H54 (cell line): ENCODE measurements around the gene ATP11A.
"Not testable (repeated sequence)": the region's sequence is repeated elsewhere in the genome, so short reads cannot be mapped to it uniquely, and the experiment has no call there.

Experiments used
- DNase-seq: peaks from one replicate; pipeline ENCODE4 v3.0.0; 2011; ENCODE audit warnings: low spot score, mixed read lengths; ENCODE audit not compliant: insufficient read length
- FAIRE-seq: peaks from 3 replicates; lab custom pipeline; 2011; peaks lifted over from hg19 to GRCh38; lab: Jason Lieb, UNC
- POLR2A ChIP-seq: IDR thresholded peaks from 2 replicates; pipeline ENCODE4 v1.6.1; 2011; ENCODE audit warnings: low read depth, mild to moderate bottlenecking, low read length

ATP11A gene

DNA sequence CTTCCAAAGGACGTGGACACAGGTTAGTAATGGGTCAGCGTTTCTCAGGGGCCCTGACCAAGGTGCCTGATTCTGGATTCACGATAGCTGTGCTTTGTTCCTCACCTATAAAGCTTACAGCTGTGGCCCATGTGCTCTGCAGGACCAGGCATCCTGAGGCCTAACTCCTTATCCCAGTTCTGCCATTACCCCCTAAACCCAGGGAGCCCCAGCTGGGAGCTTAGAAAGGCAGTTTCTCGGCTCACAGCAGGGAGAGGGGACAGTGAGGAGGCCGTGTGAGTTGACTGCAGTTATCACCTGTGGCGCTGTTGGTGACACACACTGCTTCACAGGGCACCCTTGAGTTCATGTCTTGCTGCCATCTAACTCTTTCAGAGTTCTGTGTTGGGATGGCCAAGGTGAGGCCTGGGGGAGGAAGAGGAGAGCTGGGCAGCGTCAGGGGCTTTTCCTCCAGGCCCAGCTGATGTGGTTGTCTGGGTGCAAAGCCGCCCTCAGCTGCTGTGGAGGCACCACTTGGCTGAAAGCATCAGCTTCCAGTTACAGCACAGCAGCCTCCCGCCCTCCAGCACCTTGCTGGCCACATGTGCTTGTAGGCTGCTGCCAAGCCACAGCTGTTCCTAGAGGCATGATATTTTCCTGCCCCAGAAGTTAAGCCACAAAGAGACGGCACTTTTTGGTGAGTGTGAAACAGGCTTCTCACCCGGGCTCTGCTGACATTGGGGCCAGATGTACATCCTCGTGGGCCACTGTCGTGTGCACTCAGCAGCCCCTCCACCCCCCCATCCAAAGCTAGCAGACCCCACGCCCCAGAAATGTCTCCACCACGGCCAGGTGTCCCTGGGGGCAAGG, 179.6 kb downstream of the ATP11A start:
- DNase-seq (no peak), FAIRE-seq (no peak)
- TF ChIP-seq POLR2A, result no peak

DNA sequence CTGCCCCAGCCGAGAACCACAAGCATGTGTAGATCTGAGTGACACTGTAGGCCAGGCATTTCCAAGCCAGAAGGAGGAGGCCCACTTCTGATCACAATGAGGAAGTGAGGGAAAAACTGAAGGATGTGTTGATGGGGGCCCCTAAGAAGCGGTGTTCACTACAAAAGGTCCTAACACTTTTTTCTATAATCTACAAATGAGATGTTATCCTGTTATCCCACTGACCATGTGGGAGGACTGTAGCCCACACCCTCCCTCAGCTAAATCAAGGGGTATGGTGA, 180.2 kb downstream of the ATP11A start:
- FAIRE-seq, result no peak
- DNase-seq, result no peak
- no peak for TF ChIP-seq POLR2A

DNA sequence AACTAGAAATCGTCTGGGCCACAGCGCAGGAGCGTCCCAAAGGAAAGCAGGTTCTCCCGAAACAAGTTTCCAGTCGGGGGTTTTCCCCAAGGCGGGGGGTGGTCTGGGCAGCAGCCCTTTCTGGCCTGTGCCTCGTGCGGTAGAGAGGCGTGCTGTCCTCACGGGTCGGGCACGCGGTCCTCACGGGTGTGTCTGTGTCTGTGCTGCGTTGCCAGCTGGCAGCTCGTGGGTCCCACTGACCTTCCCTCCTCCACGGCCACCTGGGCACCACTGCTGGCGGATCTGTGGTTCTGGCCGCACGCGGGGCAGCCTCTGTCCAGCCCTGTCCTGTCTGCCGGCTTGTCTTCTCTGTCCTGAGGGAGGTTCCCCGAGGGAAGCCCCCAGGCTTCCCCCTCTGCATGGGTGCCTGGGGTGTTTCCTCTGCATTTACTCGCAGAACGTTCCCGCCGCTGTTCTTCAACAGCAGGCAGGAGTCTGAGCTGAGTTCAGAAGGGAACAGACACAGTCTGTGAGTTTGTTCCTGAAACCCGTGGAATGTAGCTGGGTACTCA, 181.0 kb downstream of the ATP11A start:
- DNase-seq (no peak), FAIRE-seq (no peak)
- no peak for TF ChIP-seq POLR2A

DNA sequence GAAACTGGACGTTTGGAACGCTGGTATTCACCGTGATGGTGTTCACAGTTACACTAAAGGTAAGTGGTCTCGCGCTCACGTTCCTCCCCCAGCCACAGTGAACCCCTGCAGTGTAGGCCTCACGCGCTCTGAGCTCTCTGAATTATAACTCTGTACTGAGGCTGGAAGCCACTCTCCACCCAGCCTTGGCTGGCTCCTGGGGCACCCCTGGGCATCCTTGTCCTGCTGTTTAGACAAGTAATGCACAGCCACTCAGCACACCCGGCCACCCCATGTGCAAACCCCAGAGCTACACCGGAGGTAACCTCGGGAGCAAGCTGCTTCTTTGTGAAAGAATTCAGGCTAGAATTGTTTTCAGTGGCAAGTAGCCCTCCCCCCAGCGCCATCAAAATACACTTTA, 181.9 kb downstream of the ATP11A start:
- FAIRE-seq (no peak), DNase-seq (no peak)
- no peak for TF ChIP-seq POLR2A

DNA sequence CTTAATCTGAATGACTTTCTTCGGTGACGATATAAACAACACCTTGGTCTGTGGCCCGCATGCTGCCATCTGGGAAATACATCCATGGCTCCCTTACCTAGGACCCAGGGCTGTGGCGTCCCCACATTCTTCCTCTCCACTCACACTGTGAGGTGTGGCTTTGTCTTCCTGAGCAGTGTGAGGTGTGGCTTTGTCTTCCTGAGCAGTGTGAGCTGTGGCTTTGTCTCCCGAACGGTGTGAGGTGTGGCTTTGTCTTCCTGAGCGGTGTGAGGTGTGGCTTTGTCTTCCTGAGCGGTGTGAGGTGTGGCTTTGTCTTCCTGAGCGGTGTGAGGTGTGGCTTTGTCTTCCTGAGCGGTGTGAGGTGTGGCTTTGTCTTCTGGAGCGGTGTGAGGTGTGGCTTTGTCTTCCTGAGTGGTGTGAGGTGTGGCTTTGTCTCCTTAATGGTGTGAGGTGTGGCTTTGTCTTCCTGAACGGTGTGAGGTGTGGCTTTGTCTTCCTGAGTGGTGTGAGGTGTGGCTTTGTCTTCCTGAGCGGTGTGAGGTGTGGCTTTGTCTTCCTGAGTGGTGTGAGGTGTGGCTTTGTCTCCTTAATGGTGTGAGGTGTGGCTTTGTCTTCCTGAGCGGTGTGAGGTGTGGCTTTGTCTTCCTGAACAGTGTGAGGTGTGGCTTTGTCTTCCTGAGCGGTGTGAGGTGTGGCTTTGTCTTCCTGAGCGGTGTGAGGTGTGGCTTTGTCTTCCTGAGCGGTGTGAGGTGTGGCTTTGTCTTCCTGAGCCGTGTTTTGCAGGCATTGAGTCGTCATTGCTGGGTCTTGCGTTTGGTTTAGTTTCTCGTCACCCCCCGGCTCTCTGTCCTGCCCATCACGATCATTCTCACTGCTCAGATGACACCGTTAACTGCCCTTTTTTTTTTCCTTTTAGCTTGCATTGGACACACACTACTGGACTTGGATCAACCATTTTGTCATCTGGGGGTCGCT, 183.1 kb downstream of the ATP11A start:
- peak; percentile 81 for FAIRE-seq

DNA sequence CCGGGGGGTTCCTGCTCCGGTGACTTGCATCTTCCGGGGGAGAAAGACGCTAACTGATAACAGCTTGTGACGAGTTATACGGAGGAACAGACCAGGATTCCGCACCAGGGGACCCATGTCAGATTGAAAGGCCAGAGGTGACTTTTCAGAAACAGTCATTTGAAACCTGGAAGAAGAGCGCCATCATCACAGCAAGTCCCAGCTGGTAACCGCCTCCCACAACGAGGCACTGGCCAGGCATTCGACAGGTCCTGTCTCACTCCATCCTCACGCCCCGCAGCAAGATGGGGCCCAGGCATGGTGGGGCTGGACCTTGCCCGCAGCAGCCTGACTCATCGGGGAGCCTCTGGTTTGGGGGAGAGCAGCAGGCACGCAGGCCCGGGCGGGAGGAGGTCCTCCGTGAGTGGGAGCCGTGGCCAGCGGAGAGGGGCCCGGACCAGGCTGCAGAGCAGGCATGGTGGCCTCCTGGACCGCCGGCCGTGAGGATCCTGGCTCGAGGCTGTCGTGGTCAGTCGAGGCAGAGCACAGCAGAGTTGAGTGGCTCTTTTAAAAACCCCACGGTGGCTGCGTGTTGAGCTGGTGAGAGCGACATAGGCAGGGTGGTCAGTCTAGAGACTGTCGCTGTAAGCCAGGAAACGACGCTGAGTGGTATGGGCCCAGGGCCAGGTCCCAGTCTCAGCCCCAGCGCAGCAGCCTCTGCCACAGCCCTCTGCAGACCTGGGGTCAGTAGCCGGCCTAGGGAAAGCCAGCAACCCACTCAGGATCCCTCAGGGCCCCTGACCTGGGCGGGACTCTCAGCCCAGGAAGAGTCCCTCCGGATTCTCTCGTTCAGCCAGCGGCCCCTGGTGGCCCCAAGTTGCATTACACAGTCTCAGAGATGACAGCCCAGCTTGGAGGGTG, 184.3 kb downstream of the ATP11A start:
- peak; percentile 99 for DNase-seq
- peak; percentile 30 for FAIRE-seq
- TF ChIP-seq POLR2A, result no peak

More for the DNA sequence above, 183.1 kb downstream of the ATP11A start:
- not testable (repeated sequence) for DNase-seq

DNA sequence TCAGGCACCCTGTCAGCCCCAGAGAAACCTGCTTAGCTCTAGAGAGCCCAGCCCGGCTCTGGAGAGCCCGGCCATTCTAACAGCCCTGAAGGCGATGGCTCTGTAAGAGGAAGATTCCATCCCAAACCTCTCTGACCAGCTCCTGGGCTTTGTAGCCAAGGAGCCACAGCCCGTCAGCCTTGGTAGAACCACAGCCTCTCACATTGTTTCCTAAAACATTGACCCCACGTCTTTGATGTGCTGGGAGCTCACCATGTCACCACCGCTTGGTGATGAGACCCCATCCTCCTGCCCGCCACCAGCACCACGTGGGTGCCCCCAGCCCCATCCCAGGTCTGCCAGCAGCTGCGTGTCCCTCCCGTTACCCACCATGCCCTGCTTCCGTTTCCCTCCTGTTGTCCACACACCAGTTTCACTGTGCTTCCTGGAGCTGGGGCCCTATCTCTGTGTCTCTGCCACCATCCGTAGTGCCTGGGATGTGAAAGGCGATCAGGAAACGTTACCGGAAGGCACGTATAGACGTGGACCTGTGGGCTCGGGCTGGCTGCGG, 185.0 kb downstream of the ATP11A start:
- no peak for TF ChIP-seq POLR2A
- DNase-seq (no peak), FAIRE-seq (no peak)

DNA sequence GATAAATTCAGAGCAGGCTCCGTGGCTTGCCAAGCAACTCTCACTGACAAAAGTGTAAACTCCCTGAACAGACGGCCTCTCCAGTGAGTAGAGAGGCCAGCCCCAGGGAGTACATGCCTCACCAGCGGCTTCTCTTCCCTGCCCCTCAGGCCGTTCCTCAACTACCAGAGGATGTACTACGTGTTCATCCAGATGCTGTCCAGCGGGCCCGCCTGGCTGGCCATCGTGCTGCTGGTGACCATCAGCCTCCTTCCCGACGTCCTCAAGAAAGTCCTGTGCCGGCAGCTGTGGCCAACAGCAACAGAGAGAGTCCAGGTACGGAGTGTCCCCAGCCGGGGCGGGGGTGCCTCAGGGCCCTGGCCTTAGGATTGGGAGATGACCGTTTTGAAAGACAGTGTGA, 185.8 kb downstream of the ATP11A start:
- TF ChIP-seq POLR2A, result no peak
- FAIRE-seq (no peak), DNase-seq (no peak)

DNA sequence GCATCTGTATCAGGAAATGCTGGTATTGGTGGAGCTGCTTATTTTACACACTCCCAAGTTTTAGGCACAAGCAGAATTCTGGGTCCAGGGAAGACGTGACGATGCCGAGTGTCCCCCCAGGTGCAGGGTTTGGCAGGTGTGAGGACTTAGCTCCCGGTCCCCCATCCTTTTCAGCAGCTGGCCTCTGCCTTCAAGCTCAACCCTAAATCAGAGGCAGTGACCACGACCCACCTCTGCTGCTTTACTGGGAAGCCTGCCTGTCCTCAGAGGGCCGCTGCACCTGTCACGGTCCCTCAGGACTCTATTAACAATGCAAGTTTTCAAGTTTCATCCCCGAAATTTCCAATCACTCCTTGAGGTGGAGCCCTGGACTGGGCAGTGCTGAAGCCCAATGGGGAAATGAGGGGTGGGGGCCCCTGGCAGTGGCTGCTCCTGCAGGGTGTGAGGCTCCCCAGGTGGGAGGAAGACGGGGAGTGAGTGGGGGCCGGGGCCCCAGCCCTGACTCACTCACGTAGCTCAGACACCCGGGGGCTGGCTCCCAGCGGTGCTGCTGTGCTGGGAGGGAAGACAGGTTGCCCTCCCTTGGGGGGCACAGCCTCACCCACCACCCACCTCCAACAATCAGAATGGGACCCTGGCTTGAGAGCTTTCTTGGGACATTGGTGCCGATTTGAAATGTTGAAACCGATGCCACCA, 186.6 kb downstream of the ATP11A start:
- TF ChIP-seq POLR2A, result no peak
- no peak for DNase-seq
- FAIRE-seq, result no peak

DNA sequence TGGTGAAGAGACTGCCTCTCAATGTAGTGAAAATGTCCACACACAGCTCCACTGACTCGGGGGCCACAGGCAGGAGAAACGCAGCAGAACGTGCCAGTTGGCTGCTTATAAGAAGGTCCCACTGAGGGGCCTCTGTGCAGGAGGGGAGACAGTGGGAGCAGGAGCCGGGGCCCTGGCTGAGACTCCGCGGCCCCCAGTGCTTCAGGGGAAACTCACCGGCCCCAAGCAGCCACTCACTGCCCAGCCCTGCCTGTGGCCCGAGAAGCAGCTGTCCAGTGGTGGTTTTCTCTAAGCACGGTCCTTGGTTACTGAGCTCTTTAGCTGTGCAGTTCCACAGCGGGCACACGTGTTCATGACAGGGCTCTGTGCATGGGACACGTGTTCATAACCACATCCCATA, 187.2 kb downstream of the ATP11A start:
- DNase-seq (no peak), FAIRE-seq (no peak)
- no peak for TF ChIP-seq POLR2A

DNA sequence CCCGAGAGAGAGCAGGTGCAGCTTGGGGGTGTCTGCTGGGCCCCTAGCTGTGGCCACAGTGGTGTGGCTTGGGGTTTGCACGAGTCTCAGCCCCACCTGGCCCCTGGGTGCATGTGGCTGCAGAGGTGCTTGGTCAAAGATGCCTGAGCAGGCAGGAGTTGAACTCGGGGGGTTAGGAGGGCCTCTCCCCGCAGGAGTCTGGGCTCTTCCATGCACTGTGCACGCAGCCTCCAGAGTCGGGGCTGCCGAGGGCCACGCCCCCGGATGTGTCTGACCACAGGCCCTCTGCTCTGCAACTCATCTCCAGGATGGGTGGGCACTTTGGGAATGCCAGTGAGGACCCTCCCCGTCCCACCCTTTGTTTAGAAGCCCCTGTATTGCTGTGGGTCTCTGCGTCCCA, 187.7 kb downstream of the ATP11A start:
- no peak for TF ChIP-seq POLR2A
- FAIRE-seq (no peak), DNase-seq (no peak)

DNA sequence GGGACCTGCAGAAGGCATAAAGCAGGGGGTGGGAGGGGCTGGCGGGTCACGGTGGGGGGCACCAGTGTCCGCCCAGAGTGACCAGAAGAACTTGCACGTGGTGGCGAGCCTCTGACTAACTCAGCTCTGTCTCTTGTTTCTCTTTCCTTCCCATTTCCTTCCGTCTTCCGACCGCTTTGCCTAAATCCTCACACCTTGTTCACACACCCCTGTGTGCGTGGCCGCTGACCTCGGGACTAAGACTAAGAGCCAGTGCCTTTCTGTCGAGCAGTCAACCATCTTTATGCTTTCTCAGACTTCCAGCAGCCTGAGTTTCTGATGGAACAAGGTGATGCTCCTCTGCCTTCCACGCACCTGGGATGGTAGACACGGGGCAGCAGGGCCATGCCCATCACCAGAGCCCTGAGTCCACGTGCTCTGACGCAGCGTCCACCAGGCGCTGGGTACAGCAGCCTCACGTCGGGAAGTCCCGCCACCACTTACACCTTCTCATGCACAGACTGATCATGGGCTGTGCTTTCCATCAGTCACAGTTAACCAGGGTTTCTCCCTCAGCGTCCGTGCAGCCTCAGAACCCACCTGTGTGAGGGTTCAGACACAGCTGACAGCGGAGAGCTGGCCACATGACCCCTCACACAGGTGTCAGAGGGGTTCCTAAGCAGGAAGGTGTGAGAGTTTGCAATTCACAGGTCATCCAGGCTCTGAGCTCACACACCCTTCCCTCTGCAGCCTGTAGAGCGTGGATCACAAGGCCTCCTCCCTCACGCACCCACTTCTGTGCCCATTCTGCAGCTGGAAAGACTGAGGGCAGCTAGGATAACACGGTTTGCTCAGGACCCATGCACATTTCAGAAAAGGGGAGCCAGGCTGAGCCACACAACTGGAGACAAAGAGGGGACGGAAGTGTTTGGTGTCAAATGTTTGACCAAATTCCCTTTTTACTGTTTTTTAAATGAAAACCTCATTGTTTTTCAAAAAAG, 188.4 kb downstream of the ATP11A start:
- TF ChIP-seq POLR2A, result no peak
- FAIRE-seq (no peak), DNase-seq (no peak)
